Stimulated activated CD8-positive, alpha-beta memory T cell treated with anti-CD3 and anti-CD28 coated beads, Interleukin-12 subunit alpha, Interleukin-12 subunit beta, amount 100 ng/mL, for 4 hours (primary cell): ENCODE measurements around the gene SHD.
A peak's percentile ranks its signal among the peaks of the same experiment; 100 is the strongest.

ENCODE experiments used
- DNase-seq: peaks from one replicate; pipeline ENCODE4 v3.0.0-alpha.2; 2020; ENCODE audit warnings: low read depth

SHD gene

GRCh38 chr19:4327252-4327876 is 48.3 kb downstream of the SHD start:
- DNase-seq = peak; percentile 52

GRCh38 chr19:4327877-4328242 is 48.8 kb downstream of the SHD start:
- DNase-seq = no peak

- DNase-seq = peak; percentile 93
These were observed 49.4 kb downstream of the SHD start for GRCh38 chr19:4328243-4328990.

GRCh38 chr19:4328991-4329681 is 50.1 kb downstream of the SHD start:
- peak; percentile 17 for DNase-seq

- no peak for DNase-seq
These were observed 50.8 kb downstream of the SHD start for GRCh38 chr19:4329858-4330257.

- DNase-seq = no peak
These were observed 56.0 kb downstream of the SHD start for GRCh38 chr19:4334929-4335570.

GRCh38 chr19:4337906-4338440 is 58.9 kb downstream of the SHD start:
- no peak for DNase-seq

- no peak for DNase-seq
These were observed 59.6 kb downstream of the SHD start, which contains the start of gene STAP2 for GRCh38 chr19:4338441-4339355. STAP2 (minus strand) TSS chr19:4338827; CDS start chr19:4338753, 74 bp downstream.
